Measurements from ENCODE around the gene LDB2. TPM values are rescaled to one million over a fixed set of nuclear protein-coding genes. Genes with fewer than 3 reads are reported as not detected.

LDB2 gene
- polyA plus RNA-seq, 3 donors: not detected

DNA sequence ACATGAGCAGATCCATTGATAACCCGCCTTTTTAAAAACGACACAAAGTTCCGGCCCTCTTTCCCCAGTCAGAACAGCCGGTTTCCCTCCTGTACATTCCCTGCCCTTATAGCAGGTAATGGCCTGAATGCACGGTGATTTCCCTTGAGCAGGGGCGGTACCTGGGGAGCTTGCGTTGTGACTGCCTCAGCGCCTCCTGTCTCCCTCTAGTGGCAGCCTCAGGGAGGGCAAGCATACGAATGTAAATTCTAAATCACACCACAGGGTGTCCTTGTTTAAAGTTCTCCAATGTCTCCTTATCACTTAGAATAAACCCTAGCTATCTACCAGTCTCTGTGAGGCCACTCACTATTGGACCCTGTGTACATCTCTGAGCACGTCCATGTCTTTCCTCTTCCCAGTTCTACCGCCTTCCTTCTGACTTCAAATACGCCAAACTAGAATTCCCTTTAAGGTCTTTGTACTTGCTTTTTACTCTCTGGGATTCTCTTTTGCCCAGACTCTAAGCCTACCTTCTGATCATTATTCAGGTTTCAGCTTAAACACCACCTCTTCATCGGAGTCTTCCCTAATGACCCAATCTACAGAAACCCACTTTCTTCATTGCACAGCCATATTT lies 18.4 kb upstream of the LDB2 start:
- Histone ChIP-seq H3K79me2 (ENCODE audit: insufficient read depth, low read length) (no peaks in the 10 kb centered on the region), H3K27ac (ENCODE audit: low read depth in 1 of 2, low read length in 2 of 2) (no peak overlapping the region), H3K27me3 (ENCODE audit: control insufficient read depth in 2 of 2, insufficient read depth in 2 of 2, low read length in 2 of 2) (no peaks in the 10 kb centered on the region), H3K9ac (ENCODE audit: insufficient read depth, low read length, poor library complexity, severe bottlenecking) (no peak overlapping the region), H3K9me3 (replicated peaks in 1 of 2; ENCODE audit: control insufficient read depth in 1 of 2, insufficient read depth in 1 of 2, low read length in 2 of 2) (no peaks in the 10 kb centered on the region), H3K36me3 (replicated peaks in 1 of 2; ENCODE audit: control insufficient read depth in 1 of 2, insufficient read depth in 2 of 2, low read length in 2 of 2) (no peaks in the 10 kb centered on the region), H3K4me1 (ENCODE audit: control insufficient read depth in 1 of 2, insufficient read depth in 2 of 2, low read length in 2 of 2) (no peaks in the 10 kb centered on the region), H3K4me3 (replicated peaks in 1 of 3; ENCODE audit: low read depth in 2 of 3, low read length in 3 of 3) (no peak overlapping the region), H4K20me1 (ENCODE audit: insufficient read depth, low read length) (no peaks in the 10 kb centered on the region), H3K4me2 (replicated peaks; ENCODE audit: extremely low read depth, low read length, poor library complexity, severe bottlenecking) (no peak overlapping the region), H2AFZ (ENCODE audit: insufficient read depth, low read depth, low read length, poor library complexity, severe bottlenecking) (no peak overlapping the region)
- Mint-ChIP-seq H3K4me1 (no peaks in the 10 kb centered on the region), H3K27me3 (ENCODE audit: low read depth in 3 of 3) (no peaks in the 10 kb centered on the region), H3K27ac (no peak overlapping the region), H3K36me3 (no peaks in the 10 kb centered on the region), H3K4me3 (no peak overlapping the region), H3K9me3 (peaks cover 0 to 4% (median under 1%) of the 10 kb centered on the region in 7 donors)
- DNase-seq: peak in 1 of 3 donors; percentile 19
- WGBS (ENCODE audit: insufficient coverage): 61% methylated on average over 12 of the region's 13 CpGs
- TF ChIP-seq, protein P1, sequence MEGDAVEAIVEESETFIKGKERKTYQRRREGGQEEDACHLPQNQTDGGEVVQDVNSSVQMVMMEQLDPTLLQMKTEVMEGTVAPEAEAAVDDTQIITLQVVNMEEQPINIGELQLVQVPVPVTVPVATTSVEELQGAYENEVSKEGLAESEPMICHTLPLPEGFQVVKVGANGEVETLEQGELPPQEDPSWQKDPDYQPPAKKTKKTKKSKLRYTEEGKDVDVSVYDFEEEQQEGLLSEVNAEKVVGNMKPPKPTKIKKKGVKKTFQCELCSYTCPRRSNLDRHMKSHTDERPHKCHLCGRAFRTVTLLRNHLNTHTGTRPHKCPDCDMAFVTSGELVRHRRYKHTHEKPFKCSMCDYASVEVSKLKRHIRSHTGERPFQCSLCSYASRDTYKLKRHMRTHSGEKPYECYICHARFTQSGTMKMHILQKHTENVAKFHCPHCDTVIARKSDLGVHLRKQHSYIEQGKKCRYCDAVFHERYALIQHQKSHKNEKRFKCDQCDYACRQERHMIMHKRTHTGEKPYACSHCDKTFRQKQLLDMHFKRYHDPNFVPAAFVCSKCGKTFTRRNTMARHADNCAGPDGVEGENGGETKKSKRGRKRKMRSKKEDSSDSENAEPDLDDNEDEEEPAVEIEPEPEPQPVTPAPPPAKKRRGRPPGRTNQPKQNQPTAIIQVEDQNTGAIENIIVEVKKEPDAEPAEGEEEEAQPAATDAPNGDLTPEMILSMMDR (IDR thresholded peaks at IDR 0.05): peak; percentile 88
- intact Hi-C loops (cut with micrococcal nuclease): no loop called here

DNA sequence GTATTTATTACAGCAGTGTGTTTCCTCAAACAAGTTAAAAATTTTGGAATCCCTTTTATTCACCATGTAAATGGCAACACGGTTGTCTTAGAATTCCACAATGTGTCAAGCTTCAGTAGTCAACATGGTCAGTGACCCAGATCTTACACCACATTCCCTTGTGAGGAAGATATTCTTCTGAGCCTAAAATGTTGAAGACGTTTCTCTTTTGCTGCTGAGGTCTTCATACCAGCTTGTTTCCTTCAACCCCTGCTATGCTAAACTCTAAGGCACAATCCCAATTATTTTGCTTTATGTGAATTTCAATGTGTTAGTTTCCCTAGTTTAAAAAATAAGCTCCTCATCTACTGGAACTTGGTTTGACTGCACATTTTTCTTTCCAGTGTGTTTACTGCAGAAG lies 17.6 kb upstream of the LDB2 start:
- Histone ChIP-seq H3K4me3 (replicated peaks in 1 of 3; ENCODE audit: low read depth in 2 of 3, low read length in 3 of 3) (no peak overlapping the region), H3K27me3 (ENCODE audit: control insufficient read depth in 2 of 2, insufficient read depth in 2 of 2, low read length in 2 of 2) (no peaks in the 10 kb centered on the region), H3K9me3 (replicated peaks in 1 of 2; ENCODE audit: control insufficient read depth in 1 of 2, insufficient read depth in 1 of 2, low read length in 2 of 2) (no peaks in the 10 kb centered on the region), H3K36me3 (replicated peaks in 1 of 2; ENCODE audit: control insufficient read depth in 1 of 2, insufficient read depth in 2 of 2, low read length in 2 of 2) (no peaks in the 10 kb centered on the region), H3K27ac (ENCODE audit: low read depth in 1 of 2, low read length in 2 of 2) (no peak overlapping the region), H4K20me1 (ENCODE audit: insufficient read depth, low read length) (no peaks in the 10 kb centered on the region), H3K9ac (ENCODE audit: insufficient read depth, low read length, poor library complexity, severe bottlenecking) (no peak overlapping the region), H2AFZ (ENCODE audit: insufficient read depth, low read depth, low read length, poor library complexity, severe bottlenecking) (no peak overlapping the region), H3K79me2 (ENCODE audit: insufficient read depth, low read length) (no peaks in the 10 kb centered on the region), H3K4me1 (ENCODE audit: control insufficient read depth in 1 of 2, insufficient read depth in 2 of 2, low read length in 2 of 2) (no peaks in the 10 kb centered on the region), H3K4me2 (replicated peaks; ENCODE audit: extremely low read depth, low read length, poor library complexity, severe bottlenecking) (no peak overlapping the region)
- TF ChIP-seq, protein P1 (IDR thresholded peaks at IDR 0.05): no peak
- no peak overlapping the region for H3K4me3 Mint-ChIP-seq
- peaks cover 0 to 3% (median 0%) of the 10 kb centered on the region in 3 donors for H3K27me3 Mint-ChIP-seq (ENCODE audit: low read depth in 3 of 3)
- no peaks in the 10 kb centered on the region for H3K36me3 Mint-ChIP-seq
- intact Hi-C loops (cut with micrococcal nuclease): no loop called here
- H3K27ac Mint-ChIP-seq: no peak overlapping the region
- no CpG with 5 or more reads among the region's 2 CpGs for WGBS (ENCODE audit: insufficient coverage)
- H3K4me1 Mint-ChIP-seq: no peaks in the 10 kb centered on the region
- H3K9me3 Mint-ChIP-seq: peaks cover 0 to 7% (median 2%) of the 10 kb centered on the region in 7 donors
- DNase-seq: no peak

All from CD14-positive monocyte (primary cell).